Measurements from ENCODE around the gene S100A16. TPM values are rescaled to one million over a fixed set of nuclear protein-coding genes. Genes with fewer than 3 reads are reported as not detected.

S100A16 gene
- total RNA-seq, 1 experiment from 2014 or later = 14.6 TPM

DNA sequence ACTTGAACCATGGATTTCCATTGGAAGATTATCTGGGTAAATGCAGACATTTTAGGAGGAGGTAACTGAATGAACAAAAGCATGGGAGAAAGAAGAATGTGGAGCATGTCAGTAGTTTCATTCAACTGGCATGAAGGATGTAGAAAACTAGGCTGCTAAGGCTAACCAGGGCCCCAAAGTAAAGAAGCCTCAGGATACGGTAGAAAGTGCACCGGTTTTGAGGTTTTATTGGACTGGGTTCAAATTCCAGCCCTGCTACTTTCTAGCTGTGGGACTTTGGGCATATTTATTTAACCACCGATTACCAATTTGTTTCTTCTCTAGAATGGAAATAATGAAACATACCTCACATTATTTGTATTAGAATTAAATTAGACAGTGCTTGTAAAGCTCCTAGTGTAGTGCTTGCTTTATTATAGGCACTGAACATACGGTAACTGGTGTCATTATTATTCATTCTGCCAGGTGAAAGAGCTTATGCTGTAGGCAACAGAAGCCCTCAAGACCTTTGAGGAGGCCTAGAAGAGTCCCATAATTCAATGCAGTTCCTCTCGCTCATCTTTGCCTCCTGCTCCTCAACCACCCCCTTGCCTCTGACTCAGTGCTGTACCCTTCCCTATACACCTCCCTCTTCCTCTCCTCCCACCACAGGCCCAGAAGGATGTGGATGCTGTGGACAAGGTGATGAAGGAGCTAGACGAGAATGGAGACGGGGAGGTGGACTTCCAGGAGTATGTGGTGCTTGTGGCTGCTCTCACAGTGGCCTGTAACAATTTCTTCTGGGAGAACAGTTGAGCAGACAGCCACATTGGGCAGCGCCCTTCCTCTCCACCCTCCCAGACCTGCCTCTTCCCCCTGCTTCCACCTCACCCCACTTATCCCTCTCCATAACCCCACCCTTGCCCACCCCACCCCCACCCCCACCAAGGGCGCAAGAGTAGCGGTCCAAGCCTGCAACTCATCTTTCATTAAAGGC lies 18.4 kb upstream of the S100A16 start:
- Mint-ChIP-seq H3K4me3 (no peak overlapping the region), H3K27me3 (ENCODE audit: low read depth) (no peaks in the 10 kb centered on the region), H3K9me3 (no peaks in the 10 kb centered on the region; the same call in 1 of the 2 replicates), H3K27ac (no peak overlapping the region), H3K4me1 (peaks cover 43% of the 10 kb centered on the region), H3K36me3 (peaks cover 9% of the 10 kb centered on the region)
- DNase-seq (ENCODE audit: low spot score) = no peak
- ATAC-seq = no peak
- ChIA-PET POLR2A (interaction anchor here (0.6 kb wide), 1 partner anchor 99 kb away, joined by 3 read pairs; no protein-coding TSS in a partner anchor), CTCF (interaction anchor here (0.6 to 1.4 kb wide), 2 partner anchors 63 to 299 kb away, joined by 4 to 5 read pairs; no protein-coding TSS in a partner anchor)
- TF ChIP-seq, protein P1, sequence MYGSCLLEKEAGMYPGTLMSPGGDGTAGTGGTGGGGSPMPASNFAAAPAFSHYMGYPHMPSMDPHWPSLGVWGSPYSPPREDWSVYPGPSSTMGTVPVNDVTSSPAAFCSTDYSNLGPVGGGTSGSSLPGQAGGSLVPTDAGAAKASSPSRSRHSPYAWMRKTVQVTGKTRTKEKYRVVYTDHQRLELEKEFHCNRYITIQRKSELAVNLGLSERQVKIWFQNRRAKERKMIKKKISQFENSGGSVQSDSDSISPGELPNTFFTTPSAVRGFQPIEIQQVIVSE (CRISPR knock-in tag; IDR thresholded peaks at IDR 0.05; ENCODE audit: borderline replicate concordance) = no peak
- no peak for TF ChIP-seq NR1H2 (CRISPR knock-in tag; IDR thresholded peaks at IDR 0.05)
- no peak for TF ChIP-seq ATF1 (CRISPR knock-in tag; IDR thresholded peaks at IDR 0.05)
- TF ChIP-seq, protein P2, sequence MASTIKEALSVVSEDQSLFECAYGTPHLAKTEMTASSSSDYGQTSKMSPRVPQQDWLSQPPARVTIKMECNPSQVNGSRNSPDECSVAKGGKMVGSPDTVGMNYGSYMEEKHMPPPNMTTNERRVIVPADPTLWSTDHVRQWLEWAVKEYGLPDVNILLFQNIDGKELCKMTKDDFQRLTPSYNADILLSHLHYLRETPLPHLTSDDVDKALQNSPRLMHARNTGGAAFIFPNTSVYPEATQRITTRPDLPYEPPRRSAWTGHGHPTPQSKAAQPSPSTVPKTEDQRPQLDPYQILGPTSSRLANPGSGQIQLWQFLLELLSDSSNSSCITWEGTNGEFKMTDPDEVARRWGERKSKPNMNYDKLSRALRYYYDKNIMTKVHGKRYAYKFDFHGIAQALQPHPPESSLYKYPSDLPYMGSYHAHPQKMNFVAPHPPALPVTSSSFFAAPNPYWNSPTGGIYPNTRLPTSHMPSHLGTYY (CRISPR knock-in tag; IDR thresholded peaks at IDR 0.05) = no peak
- TF ChIP-seq SMAD4 (CRISPR knock-in tag; IDR thresholded peaks at IDR 0.05) = no peak
- no peak for TF ChIP-seq ZNF219 (CRISPR knock-in tag; IDR thresholded peaks at IDR 0.05; ENCODE audit: borderline replicate concordance)
- no peak for TF ChIP-seq ZNF263 (CRISPR knock-in tag; IDR thresholded peaks at IDR 0.05; ENCODE audit: low read depth)
- TF ChIP-seq JAZF1 (CRISPR knock-in tag; IDR thresholded peaks at IDR 0.05) = no peak
- no peak for TF ChIP-seq HMGA2 (CRISPR knock-in tag; IDR thresholded peaks at IDR 0.05)
- no peak for TF ChIP-seq JUN (CRISPR knock-in tag; IDR thresholded peaks at IDR 0.05)
- TF ChIP-seq NFATC4 (CRISPR knock-in tag; IDR thresholded peaks at IDR 0.05) = no peak
- TF ChIP-seq SMAD3 (CRISPR knock-in tag; IDR thresholded peaks at IDR 0.05; ENCODE audit: borderline replicate concordance) = no peak
- TF ChIP-seq, protein P3, sequence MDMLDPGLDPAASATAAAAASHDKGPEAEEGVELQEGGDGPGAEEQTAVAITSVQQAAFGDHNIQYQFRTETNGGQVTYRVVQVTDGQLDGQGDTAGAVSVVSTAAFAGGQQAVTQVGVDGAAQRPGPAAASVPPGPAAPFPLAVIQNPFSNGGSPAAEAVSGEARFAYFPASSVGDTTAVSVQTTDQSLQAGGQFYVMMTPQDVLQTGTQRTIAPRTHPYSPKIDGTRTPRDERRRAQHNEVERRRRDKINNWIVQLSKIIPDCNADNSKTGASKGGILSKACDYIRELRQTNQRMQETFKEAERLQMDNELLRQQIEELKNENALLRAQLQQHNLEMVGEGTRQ (CRISPR knock-in tag; IDR thresholded peaks at IDR 0.05) = no peak
- TF ChIP-seq CTCF (IDR thresholded peaks at IDR 0.05) = no peak
- no peak for TF ChIP-seq ATF3 (CRISPR knock-in tag; conservative IDR thresholded peaks at IDR 0.05)
- TF ChIP-seq ZNF532 (CRISPR knock-in tag; IDR thresholded peaks at IDR 0.05; ENCODE audit: borderline replicate concordance) = no peak
- no peak for TF ChIP-seq KAT7 (CRISPR knock-in tag; IDR thresholded peaks at IDR 0.05; ENCODE audit: borderline replicate concordance)

Measured in WTC11 (cell line).